GM12878 (cell line): Measurements from ENCODE around the gene ATL2. TPM values are rescaled to one million over a fixed set of nuclear protein-coding genes. Genes with fewer than 3 reads are reported as not detected.

ENCODE experiments used
- ATAC-seq: fragments of 200-7000 bp; cut with Tn5 transposase; 3 replicates; pipeline ENCODE4 v1.9.1; 2020; ENCODE audit warnings: mild to moderate bottlenecking, moderate library complexity
- BruUV-seq: library from RNA; stranded (reverse); fragments of 400-500 nt; replicated peaks from 2 replicates; lab custom pipeline; 2021; lab: Mats Ljungman, UMichigan
- CTCF ChIA-PET: fragments of 300-600 bp; sonication (Branson Sonifier 250); formaldehyde crosslinking; extraction: SDS; loops from one replicate; lab custom pipeline; 2021; ENCODE audit warnings: inconsistent platforms; lab: Yijun Ruan, JAX
- POLR2A ChIA-PET: fragments of 350-600 bp; formaldehyde crosslinking; extraction: SDS; loops from one replicate; lab custom pipeline; 2021; ENCODE audit warnings: inconsistent platforms; lab: Charles Lee
- RAD21 ChIA-PET: fragments of 300-600 bp; sonication (Branson Sonifier 250); formaldehyde crosslinking; loops from one replicate; lab custom pipeline; 2023; ENCODE audit warnings: antibody characterized with exemption; ENCODE audit not compliant: unreplicated experiment; lab: Charles Lee
- SMC1A ChIA-PET: fragments of 300-600 bp; sonication (Branson Sonifier 250); formaldehyde crosslinking; loops from one replicate; lab custom pipeline; 2023; ENCODE audit not compliant: unreplicated experiment, uncharacterized antibody; lab: Charles Lee
- DNase-seq: peaks from one replicate; pipeline ENCODE4 v3.0.0-alpha.2; 2011; ENCODE audit warnings: low read depth, low spot score
- FAIRE-seq: peaks from 3 replicates; lab custom pipeline; 2011; peaks lifted over from hg19 to GRCh38; lab: Jason Lieb, UNC
- H2AFZ ChIP-seq: 2 replicates; pipeline ENCODE4 v1.6.0; 2011; ENCODE audit warnings: low read depth, low read length, control low read depth; ENCODE audit not compliant: control insufficient read depth
- H3K27ac ChIP-seq: 2 replicates; pipeline ENCODE4 v1.5.1; 2011; ENCODE audit warnings: control low read depth; ENCODE audit not compliant: control insufficient read depth, insufficient read depth
- H3K27me3 ChIP-seq, 2 experiments: replicated peaks in 1 of 2; 2 replicates each; pipeline versions ENCODE4 v1.6.0 to v1.6.1; 2011; ENCODE audit warnings: low read length in 1 of 2; ENCODE audit not compliant: control insufficient read depth in 2 of 2, insufficient read depth in 2 of 2
- H3K36me3 ChIP-seq, 2 experiments: 2 replicates each; pipeline ENCODE4 v1.5.1; 2011; ENCODE audit warnings: low read length in 1 of 2; ENCODE audit not compliant: control insufficient read depth in 2 of 2, insufficient read depth in 2 of 2
- H3K4me1 ChIP-seq: 2 replicates; pipeline ENCODE4 v1.6.1; 2011; ENCODE audit warnings: mild to moderate bottlenecking, low read length, moderate library complexity, mixed read lengths; ENCODE audit not compliant: control insufficient read depth, insufficient read depth
- H3K4me2 ChIP-seq: 2 replicates; pipeline ENCODE4 v1.6.0; 2011; ENCODE audit warnings: control low read depth; ENCODE audit not compliant: control insufficient read depth, insufficient read depth
- H3K4me3 ChIP-seq: fragments of 200-600 bp; sonication (generic); 2 replicates; pipeline ENCODE4 v1.5.1; 2016
- H3K79me2 ChIP-seq: 2 replicates; pipeline ENCODE4 v1.6.0; 2011; ENCODE audit warnings: low read length; ENCODE audit not compliant: control insufficient read depth, insufficient read depth
- H3K9ac ChIP-seq: 2 replicates; pipeline ENCODE4 v1.8.0; 2011; ENCODE audit warnings: low read length, control low read depth, mixed read lengths; ENCODE audit not compliant: control insufficient read depth, insufficient read depth
- H3K9me3 ChIP-seq: replicated peaks from 3 replicates; pipeline ENCODE4 v1.5.1; 2011; ENCODE audit warnings: mild to moderate bottlenecking, low read length; ENCODE audit not compliant: control insufficient read depth, insufficient read depth
- H4K20me1 ChIP-seq: 2 replicates; pipeline ENCODE4 v1.6.0; 2011; ENCODE audit not compliant: control insufficient read depth, insufficient read depth
- BCL11A ChIP-seq: IDR thresholded peaks from 2 replicates; pipeline ENCODE4 v1.6.1; 2011; ENCODE audit warnings: low read depth, low read length
- CREB1 ChIP-seq: IDR thresholded peaks from 2 replicates; pipeline ENCODE4 v1.6.1; 2012; ENCODE audit warnings: low read depth, mild to moderate bottlenecking, inconsistent platforms
- ETV6 ChIP-seq, 2 experiments: fragments of 450-650 bp in 1 of 2; IDR thresholded peaks in 1 of 2; conservative IDR thresholded peaks in 1 of 2; 2 replicates each; pipeline ENCODE4 v1.6.1; 2014; ENCODE audit warnings: antibody characterized with exemption in 1 of 2, borderline replicate concordance in 1 of 2, low read depth in 1 of 2, mild to moderate bottlenecking in 1 of 2, moderate library complexity in 1 of 2
- EZH2 ChIP-seq: IDR thresholded peaks from 2 replicates; pipeline ENCODE4 v1.6.1; 2012; ENCODE audit warnings: low read depth, mild to moderate bottlenecking, control low read depth, inconsistent platforms, low read length, borderline replicate concordance; ENCODE audit not compliant: control insufficient read depth
- IRF4 ChIP-seq: IDR thresholded peaks from 2 replicates; pipeline ENCODE4 v1.6.1; 2011; ENCODE audit warnings: low read depth, low read length
- MEF2A ChIP-seq: IDR thresholded peaks from 2 replicates; pipeline ENCODE4 v1.6.1; 2011; ENCODE audit warnings: low read depth, mild to moderate bottlenecking, low read length, moderate library complexity; ENCODE audit not compliant: insufficient read depth
- NFIC ChIP-seq: IDR thresholded peaks from 2 replicates; pipeline ENCODE4 v1.6.1; 2012; ENCODE audit warnings: low read depth, mild to moderate bottlenecking, inconsistent platforms, low read length, moderate library complexity
- NFXL1 ChIP-seq: fragments of 450-650 bp; IDR thresholded peaks from 2 replicates; pipeline ENCODE4 v1.6.1; 2017; ENCODE audit warnings: antibody characterized with exemption, mild to moderate bottlenecking, borderline replicate concordance
- RAD51 ChIP-seq: fragments of 450-650 bp; IDR thresholded peaks from 2 replicates; pipeline ENCODE4 v1.6.1; 2016; ENCODE audit warnings: moderate library complexity, mild to moderate bottlenecking, inconsistent platforms
- SIN3A ChIP-seq: IDR thresholded peaks from 2 replicates; pipeline ENCODE4 v1.6.1; 2012; ENCODE audit warnings: low read depth, low read length, improper control_type of control experiment
- SMAD1 ChIP-seq: fragments of 450-650 bp; IDR thresholded peaks from 2 replicates; pipeline ENCODE4 v1.6.1; 2018; ENCODE audit warnings: mild to moderate bottlenecking, low read depth; ENCODE audit not compliant: partially characterized antibody
- TBL1XR1 ChIP-seq: IDR thresholded peaks from 2 replicates; pipeline ENCODE4 v1.6.1; 2012; ENCODE audit warnings: low read depth, low read length, improper control_type of control experiment
- YY1 ChIP-seq: IDR thresholded peaks from 2 replicates; pipeline ENCODE4 v1.6.1; 2011; ENCODE audit warnings: low read depth, mild to moderate bottlenecking, low read length
- ZBTB11 ChIP-seq: fragments of 450-650 bp; formaldehyde crosslinking; IDR thresholded peaks from 2 replicates; pipeline ENCODE4 v1.5.0; 2022; ENCODE audit warnings: mild to moderate bottlenecking, missing genetic modification characterization
- WGBS: methylation state at CpG from one replicate; pipeline ENCODE4 v1.1.6; 2016; ENCODE audit warnings: low lambda C conversion rate; ENCODE audit not compliant: insufficient replicate concordance, insufficient coverage; ENCODE audit errors: missing lambda C conversion rate; 5-methylcytosine and 5-hydroxymethylcytosine counted together
- in situ Hi-C: fragments of 300-500 bp; cut with MboI; formaldehyde crosslinking; loops from 9 replicates; pipeline ENCODE4 v1.14.3; 2018; ENCODE audit warnings: mixed read lengths
- intact Hi-C: fragments of 100-400 bp; cut with micrococcal nuclease; formaldehyde crosslinking; loops from one replicate; pipeline ENCODE4 v1.14.2; 2022; ENCODE audit not compliant: unreplicated experiment
- polyA plus RNA-seq, 11 experiments: library from polyadenylated mRNA; depleted of rRNA in 4 of 11; unstranded in 6 of 11; stranded (reverse) in 5 of 11; fragments of >200 nt; fragmentation: Nextera tagmentation in 4 of 11; fragmentation: Illumina TruSeq in 1 of 11; extraction: Ambion mirVana in 4 of 11; extraction: Trizol in 1 of 11; gene quantifications; 1 replicate in 1 of 11; 2 replicates in 10 of 11; pipeline versions ENCODE4 v1.2.1 to v1.2.3, GENCODE V29; 2011 to 2016; ENCODE audit warnings: inconsistent platforms in 2 of 11, missing spikeins in 2 of 11, low read depth in 1 of 11
- total RNA-seq, 4 experiments: library from RNA; depleted of rRNA in 3 of 4; stranded (reverse); fragments of >200 nt in 3 of 4; fragmentation: Illumina TruSeq in 1 of 4; extraction: Trizol in 1 of 4; gene quantifications; 2 replicates each; pipeline versions ENCODE4 v1.2.1 to v1.2.3, GENCODE V29; 2013 to 2021
- TF ChIP-seq, protein P1 (sequence below): IDR thresholded peaks from 2 replicates; pipeline ENCODE4 v1.6.1; 2011; ENCODE audit warnings: borderline replicate concordance, low read depth, mild to moderate bottlenecking, moderate library complexity, mixed read lengths, low read length; ENCODE audit not compliant: insufficient read depth; ENCODE audit errors: extremely low read length
- TF ChIP-seq, protein P2 (sequence below): fragments of 450-650 bp; conservative IDR thresholded peaks from 2 replicates; pipeline ENCODE4 v1.6.1; 2017; ENCODE audit warnings: mild to moderate bottlenecking, moderate library complexity

Gene ATL2
- total and polyA plus RNA-seq, 10 of the 15 experiments (the other 5 are each of a cell fraction or from before 2014, with no cell fraction given), result 8.6 to 51.5 (median 41.8) TPM

GRCh38 chr2:38360177-38360576 lies 16.9 kb downstream of the ATL2 start (continued):
- TF ChIP-seq BCL11A, result no peak

GRCh38 chr2:38353402-38353801 lies 23.7 kb downstream of the ATL2 start:
- ATAC-seq (no peak), FAIRE-seq (no peak), DNase-seq (no peak)
- Histone ChIP-seq H3K4me2 (no peak overlapping the region), H3K9ac (no peak overlapping the region), H3K27ac (no peak overlapping the region), H4K20me1 (no peaks in the 10 kb centered on the region), H3K9me3 (no peaks in the 10 kb centered on the region; the same call in 2 of the 3 replicates), H3K36me3 (peaks cover 0 to 2% of the 10 kb centered on the region in 2 experiments; a peak in 2 of 4 replicates), H3K4me1 (no peaks in the 10 kb centered on the region), H3K4me3 (no peak overlapping the region), H3K79me2 (peaks cover 35% of the 10 kb centered on the region), H2AFZ (no peak overlapping the region), H3K27me3 (no peaks in the 10 kb centered on the region)
- in situ Hi-C loops, result no loop called here
- RAD21 ChIA-PET, result no interaction called here
- POLR2A ChIA-PET, result no interaction called here
- intact Hi-C loops, result no loop called here
- SMC1A ChIA-PET, result interaction anchor here (0.7 to 3.4 kb wide), 3 partner anchors 11 to 876 kb away, joined by 3 to 17 read pairs (median 4); no protein-coding TSS in a partner anchor
- BruUV-seq, result no TSS peak
- WGBS, result 83% methylated on average over 2 of the region's 2 CpGs
- CTCF ChIA-PET, result interaction anchor here (0.5 to 2.0 kb wide), 6 partner anchors 20 to 1244 kb away, joined by 3 to 6 read pairs (median 3); no protein-coding TSS in a partner anchor
- no peak for TF ChIP-seq EZH2
- TF ChIP-seq RAD51, result no peak
- TF ChIP-seq, protein P1, sequence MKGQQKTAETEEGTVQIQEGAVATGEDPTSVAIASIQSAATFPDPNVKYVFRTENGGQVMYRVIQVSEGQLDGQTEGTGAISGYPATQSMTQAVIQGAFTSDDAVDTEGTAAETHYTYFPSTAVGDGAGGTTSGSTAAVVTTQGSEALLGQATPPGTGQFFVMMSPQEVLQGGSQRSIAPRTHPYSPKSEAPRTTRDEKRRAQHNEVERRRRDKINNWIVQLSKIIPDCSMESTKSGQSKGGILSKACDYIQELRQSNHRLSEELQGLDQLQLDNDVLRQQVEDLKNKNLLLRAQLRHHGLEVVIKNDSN, result no peak
- TF ChIP-seq NFIC, result no peak
- TF ChIP-seq NFXL1, result no peak
- no peak for TF ChIP-seq CREB1
- TF ChIP-seq TBL1XR1, result no peak
- no peak for TF ChIP-seq IRF4
- no peak for TF ChIP-seq SMAD1
- no peak for TF ChIP-seq MEF2A
- no peak for TF ChIP-seq SIN3A
- TF ChIP-seq, protein P2, sequence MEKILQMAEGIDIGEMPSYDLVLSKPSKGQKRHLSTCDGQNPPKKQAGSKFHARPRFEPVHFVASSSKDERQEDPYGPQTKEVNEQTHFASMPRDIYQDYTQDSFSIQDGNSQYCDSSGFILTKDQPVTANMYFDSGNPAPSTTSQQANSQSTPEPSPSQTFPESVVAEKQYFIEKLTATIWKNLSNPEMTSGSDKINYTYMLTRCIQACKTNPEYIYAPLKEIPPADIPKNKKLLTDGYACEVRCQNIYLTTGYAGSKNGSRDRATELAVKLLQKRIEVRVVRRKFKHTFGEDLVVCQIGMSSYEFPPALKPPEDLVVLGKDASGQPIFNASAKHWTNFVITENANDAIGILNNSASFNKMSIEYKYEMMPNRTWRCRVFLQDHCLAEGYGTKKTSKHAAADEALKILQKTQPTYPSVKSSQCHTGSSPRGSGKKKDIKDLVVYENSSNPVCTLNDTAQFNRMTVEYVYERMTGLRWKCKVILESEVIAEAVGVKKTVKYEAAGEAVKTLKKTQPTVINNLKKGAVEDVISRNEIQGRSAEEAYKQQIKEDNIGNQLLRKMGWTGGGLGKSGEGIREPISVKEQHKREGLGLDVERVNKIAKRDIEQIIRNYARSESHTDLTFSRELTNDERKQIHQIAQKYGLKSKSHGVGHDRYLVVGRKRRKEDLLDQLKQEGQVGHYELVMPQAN, result no peak
- TF ChIP-seq ETV6 (conservative IDR thresholded peaks at IDR 0.05 in 1 of 2, IDR thresholded peaks at IDR 0.05 in 1 of 2; ENCODE audit: borderline replicate concordance in 1 of 2, low read depth in 1 of 2), result no peak
- no peak for TF ChIP-seq YY1
- no peak for TF ChIP-seq ZBTB11 (CRISPR knock-in tag)
